ENCODE data around the gene ZNF335. TPM values are rescaled to one million over a fixed set of nuclear protein-coding genes. Genes with fewer than 3 reads are reported as not detected.

The ZNF335 gene
- total and polyA plus RNA-seq, 2 of the 13 experiments (the other 11 are each of a cell fraction or from before 2014, with no cell fraction given), result 9.7 to 13.7 TPM

DNA sequence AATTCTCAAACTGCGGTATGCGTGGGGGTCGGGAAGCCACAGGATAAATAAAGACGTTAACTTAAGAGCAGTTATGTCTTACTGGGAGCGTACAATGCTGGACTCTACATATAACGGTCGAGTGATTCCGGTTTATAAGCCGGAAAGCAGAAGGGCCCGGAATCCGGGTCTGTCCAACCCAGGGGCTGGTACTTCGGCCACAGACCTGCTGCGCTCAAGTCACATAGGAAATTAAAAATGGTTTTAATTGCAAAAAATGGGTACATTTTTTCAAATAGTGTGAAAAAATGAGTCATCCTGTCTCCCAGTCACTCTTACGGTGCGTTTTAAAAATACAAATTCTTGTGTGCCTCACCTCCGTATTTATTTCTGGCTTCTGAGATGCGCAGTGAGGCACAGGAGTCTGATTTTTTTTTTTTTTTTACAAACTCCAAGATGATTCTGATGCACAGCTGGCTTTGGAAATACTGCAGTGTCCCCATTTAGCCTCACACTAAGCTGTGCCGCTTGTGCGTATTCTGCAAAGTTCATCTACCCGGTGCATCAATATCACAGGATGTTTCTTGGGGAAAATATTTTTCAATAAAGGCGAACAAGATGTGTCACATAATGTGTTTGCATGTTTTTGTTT lies 36.5 kb downstream of the ZNF335 start (continued):
- TF ChIP-seq WIZ (CRISPR knock-in tag; IDR thresholded peaks at IDR 0.05) (no peak), ZNF75D (CRISPR knock-in tag; IDR thresholded peaks at IDR 0.05; ENCODE audit: borderline replicate concordance) (no peak), FOXK2 (IDR thresholded peaks at IDR 0.05) (no peak), NR2F1 (CRISPR knock-in tag; IDR thresholded peaks at IDR 0.05) (no peak), GFI1 (CRISPR knock-in tag; IDR thresholded peaks at IDR 0.05; ENCODE audit: borderline replicate concordance) (peak; percentile 72; the same call in 1 of the 2 replicates), FOSL2 (CRISPR knock-in tag; IDR thresholded peaks at IDR 0.05) (no peak), SOX6 (IDR thresholded peaks at IDR 0.05) (no peak), SOX6 (CRISPR knock-in tag; IDR thresholded peaks at IDR 0.05) (no peak), XBP1 (CRISPR knock-in tag; IDR thresholded peaks at IDR 0.05) (no peak), ZMAT3 (CRISPR knock-in tag; conservative IDR thresholded peaks at IDR 0.05) (0 out of 2 replicates have a peak, but pooled peaks have one; percentile 40), AKAP8 (CRISPR knock-in tag; IDR thresholded peaks at IDR 0.05) (no peak), ZBTB21 (CRISPR knock-in tag; IDR thresholded peaks at IDR 0.05) (0 out of 2 replicates have a peak, but pooled peaks have one; percentile 15), YEATS4 (CRISPR knock-in tag; IDR thresholded peaks at IDR 0.05; ENCODE audit: borderline replicate concordance) (no peak), HNF4G (IDR thresholded peaks at IDR 0.05; ENCODE audit: borderline replicate concordance, low read depth, low read length) (no peak), HNF4G (CRISPR knock-in tag; IDR thresholded peaks at IDR 0.05; ENCODE audit: borderline replicate concordance, low read depth) (no peak), ZNF615 (CRISPR knock-in tag; IDR thresholded peaks at IDR 0.05; ENCODE audit: borderline replicate concordance) (no peak), ZSCAN29 (CRISPR knock-in tag; conservative IDR thresholded peaks at IDR 0.05) (peak; percentile 22; the same call in 1 of the 2 replicates), ZNF550 (CRISPR knock-in tag; IDR thresholded peaks at IDR 0.05; ENCODE audit: borderline replicate concordance) (no peak), PRDM4 (CRISPR knock-in tag; IDR thresholded peaks at IDR 0.05; ENCODE audit: borderline replicate concordance) (0 out of 2 replicates have a peak, but pooled peaks have one; percentile 77), ZSCAN12 (CRISPR knock-in tag; IDR thresholded peaks at IDR 0.05) (0 out of 2 replicates have a peak, but pooled peaks have one; percentile 60), GABPA (IDR thresholded peaks at IDR 0.05; ENCODE audit: low read depth, low read length) (no peak), GABPA (CRISPR knock-in tag; IDR thresholded peaks at IDR 0.05; ENCODE audit: low read depth) (peak; percentile 19), CENPX (CRISPR knock-in tag; IDR thresholded peaks at IDR 0.05) (no peak), NONO (IDR thresholded peaks at IDR 0.05) (no peak), NONO (CRISPR knock-in tag; conservative IDR thresholded peaks at IDR 0.05) (no peak), FUBP1 (CRISPR knock-in tag; IDR thresholded peaks at IDR 0.05; ENCODE audit: borderline replicate concordance) (0 out of 2 replicates have a peak, but pooled peaks have one; percentile 86)
- TF ChIP-seq, protein P1, sequence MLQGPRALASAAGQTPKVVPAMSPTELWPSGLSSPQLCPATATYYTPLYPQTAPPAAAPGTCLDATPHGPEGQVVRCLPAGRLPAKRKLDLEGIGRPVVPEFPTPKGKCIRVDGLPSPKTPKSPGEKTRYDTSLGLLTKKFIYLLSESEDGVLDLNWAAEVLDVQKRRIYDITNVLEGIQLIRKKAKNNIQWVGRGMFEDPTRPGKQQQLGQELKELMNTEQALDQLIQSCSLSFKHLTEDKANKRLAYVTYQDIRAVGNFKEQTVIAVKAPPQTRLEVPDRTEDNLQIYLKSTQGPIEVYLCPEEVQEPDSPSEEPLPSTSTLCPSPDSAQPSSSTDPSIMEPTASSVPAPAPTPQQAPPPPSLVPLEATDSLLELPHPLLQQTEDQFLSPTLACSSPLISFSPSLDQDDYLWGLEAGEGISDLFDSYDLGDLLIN (CRISPR knock-in tag; IDR thresholded peaks at IDR 0.05; ENCODE audit: borderline replicate concordance), result peak; percentile 78; the same call in 1 of the 2 replicates

All from HepG2 (cell line).